ENCODE results near the gene LIPG.

LIPG gene

GRCh38 chr18:49546719-49547273 is 15.1 kb upstream of the LIPG start:
- DNase-seq (ENCODE audit: low spot score): no peak

GRCh38 chr18:49547701-49548100 is 14.2 kb upstream of the LIPG start:
- DNase-seq (ENCODE audit: low spot score): no peak

GRCh38 chr18:49548229-49548636 is 13.6 kb upstream of the LIPG start:
- DNase-seq (ENCODE audit: low spot score): no peak

GRCh38 chr18:49550621-49551339 is 11.1 kb upstream of the LIPG start:
- no peak for DNase-seq (ENCODE audit: low spot score)

DNA sequence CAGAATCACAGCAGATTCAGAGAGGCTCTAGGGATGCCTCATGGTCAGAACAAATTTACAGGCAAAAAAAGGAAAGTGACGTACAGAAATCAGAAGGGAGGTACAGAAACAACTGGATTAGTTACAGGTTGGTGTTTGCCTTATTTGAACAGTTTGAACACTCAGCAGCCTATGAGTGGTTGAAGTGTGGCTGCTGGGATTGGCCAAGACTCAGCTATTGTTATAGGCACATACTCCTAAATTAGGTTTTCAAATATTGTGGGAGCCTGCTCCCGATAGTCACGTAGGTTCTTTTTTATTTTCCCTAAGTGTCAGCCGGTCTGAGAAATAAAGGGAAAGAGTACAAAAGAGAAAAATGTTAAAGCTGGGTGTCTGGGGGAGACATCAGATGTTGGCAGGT is 8.9 kb upstream of the LIPG start:
- DNase-seq (ENCODE audit: low spot score): no peak

DNA sequence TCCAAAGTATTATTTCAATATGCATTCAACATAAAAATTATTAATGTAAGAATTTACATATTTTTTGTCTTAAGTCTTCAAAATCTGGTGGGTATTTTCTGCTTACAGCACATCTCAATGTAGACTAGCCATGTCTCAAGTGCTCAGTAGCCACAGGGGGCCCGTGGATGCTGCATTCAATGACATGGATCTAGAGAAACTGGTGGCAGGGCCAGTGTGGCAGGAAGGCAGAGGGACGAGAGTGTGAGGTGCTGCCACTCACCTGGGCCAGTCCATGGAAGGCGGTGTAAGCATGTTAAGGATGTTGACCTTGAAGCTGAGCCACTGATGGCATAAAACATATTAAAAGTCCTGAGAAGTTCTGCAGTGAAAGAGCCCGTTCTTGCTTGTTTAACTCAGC is 6.2 kb upstream of the LIPG start:
- DNase-seq (ENCODE audit: low spot score): no peak

GRCh38 chr18:49558356-49558755 is 3.5 kb upstream of the LIPG start:
- DNase-seq (ENCODE audit: low spot score): no peak

GRCh38 chr18:49559326-49559931 is 2.4 kb upstream of the LIPG start:
- peak; percentile 58 for DNase-seq (ENCODE audit: low spot score)

DNA sequence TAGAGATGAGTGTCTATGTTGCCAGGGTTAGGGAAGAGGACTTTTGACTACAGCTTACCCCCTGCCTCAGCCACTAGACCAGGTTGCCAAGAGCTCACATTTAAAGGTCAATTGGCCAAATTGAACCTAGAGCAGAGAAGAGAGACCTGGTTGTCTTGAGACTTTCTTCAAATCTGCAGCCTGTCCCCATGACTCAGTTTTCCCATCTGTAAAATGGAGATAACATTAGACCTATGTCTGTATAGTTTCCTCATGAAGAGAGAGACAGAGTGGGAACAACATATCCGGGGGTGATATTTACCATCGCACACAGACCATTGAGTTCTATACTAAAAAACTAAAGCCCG is 1.6 kb upstream of the LIPG start:
- DNase-seq (ENCODE audit: low spot score): no peak

GRCh38 chr18:49560624-49561288 is 1.1 kb upstream of the LIPG start:
- no peak for DNase-seq (ENCODE audit: low spot score)

GRCh38 chr18:49562481-49563129 is 748 bp downstream of the LIPG start:
- DNase-seq (ENCODE audit: low spot score): no peak

DNA sequence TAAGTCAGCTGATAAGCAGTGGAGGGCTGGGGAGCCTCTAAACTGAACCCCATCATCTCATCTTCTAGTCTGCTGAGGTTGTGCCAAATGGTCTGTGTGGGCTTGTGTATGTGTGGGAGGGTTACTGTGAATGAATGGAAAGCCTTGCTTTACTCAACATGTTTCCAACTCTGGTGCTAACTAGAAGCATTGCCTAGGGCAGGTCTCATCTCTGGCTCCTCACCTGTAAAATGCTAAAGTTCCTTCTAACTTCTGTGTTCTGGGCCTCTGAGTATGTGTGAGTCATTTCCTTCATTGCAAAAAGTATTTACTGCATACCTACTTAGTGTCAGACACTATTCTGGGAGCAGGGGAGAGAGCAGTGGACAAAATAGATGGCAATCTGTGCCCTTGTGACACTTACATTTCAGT is 1.3 kb downstream of the LIPG start:
- DNase-seq (ENCODE audit: low spot score): no peak

DNA sequence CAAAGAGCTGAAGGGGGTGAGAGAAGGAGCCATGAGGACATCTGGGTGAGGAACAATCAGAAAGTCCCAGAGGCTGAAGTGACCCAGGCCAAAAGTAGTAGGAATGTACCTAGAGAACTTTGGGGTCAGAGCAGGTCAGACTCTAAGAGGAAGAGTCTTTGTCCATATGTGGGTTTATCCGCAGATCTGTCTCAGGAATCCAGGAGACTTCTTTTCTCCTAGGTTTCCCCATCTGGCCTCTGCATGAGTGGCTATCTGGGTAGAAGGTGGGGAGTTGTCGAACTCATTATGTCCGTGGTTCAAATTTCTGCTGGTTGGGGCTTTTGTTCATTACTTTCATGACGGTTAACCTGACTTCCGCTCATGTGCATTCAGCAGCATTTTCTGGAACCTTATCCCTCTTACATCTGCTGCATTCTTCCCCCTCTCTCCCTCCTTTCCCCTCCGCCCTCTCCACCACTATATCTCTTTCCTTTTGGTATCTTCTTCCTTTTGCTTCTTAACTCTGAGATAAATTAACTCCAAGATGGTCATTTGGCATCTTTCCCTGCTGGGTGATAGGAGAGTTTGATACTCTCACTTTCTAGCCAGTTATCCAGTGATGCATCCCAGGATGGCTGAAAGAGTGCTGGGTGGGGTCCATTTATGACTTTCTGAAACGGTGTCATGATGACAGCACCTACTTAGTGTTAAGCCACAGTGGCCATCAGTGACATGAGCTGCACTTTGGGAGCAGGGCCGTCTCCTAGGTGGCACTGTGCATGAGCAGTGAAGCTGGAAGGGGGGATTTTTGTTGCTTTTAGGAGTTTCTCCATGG is 2.1 kb downstream of the LIPG start:
- no peak for DNase-seq (ENCODE audit: low spot score)

DNA sequence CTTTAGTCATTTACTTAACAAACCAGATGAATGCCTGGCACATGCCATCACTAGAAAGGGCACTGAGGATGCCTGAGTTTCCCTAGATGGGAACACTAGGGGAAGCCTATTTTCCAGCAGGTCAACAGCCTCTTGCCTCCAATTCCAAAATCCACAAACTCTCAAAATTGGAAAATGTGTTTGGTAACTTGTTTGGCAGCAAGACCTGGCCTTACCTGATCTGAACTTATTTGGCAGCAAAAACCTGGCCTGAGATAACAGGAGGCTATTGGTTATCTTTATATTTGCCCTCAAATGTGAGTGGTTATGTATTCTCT is 2.6 kb downstream of the LIPG start:
- no peak for DNase-seq (ENCODE audit: low spot score)

GRCh38 chr18:49565101-49565500 is 3.2 kb downstream of the LIPG start:
- no peak for DNase-seq (ENCODE audit: low spot score)

DNA sequence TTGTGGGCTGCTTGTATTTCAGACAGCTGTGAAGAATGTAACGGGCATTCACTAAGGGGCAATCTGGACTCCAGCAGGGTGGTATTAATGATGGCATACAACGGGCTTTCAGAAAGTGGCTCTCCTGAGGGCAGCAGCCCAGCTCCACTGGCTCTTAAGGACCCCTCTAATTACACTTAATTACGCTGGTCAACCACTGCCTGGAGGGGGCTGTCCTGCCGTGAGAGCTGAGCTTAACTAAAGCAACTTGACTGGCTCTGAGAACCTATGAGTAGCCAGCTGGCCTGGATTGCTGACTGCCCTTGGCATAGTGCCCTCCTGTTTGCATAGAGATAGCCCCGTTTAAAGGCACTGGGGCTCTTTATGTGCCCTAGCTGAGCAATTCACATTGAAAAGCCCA is 3.8 kb downstream of the LIPG start:
- no peak for DNase-seq (ENCODE audit: low spot score)

DNA sequence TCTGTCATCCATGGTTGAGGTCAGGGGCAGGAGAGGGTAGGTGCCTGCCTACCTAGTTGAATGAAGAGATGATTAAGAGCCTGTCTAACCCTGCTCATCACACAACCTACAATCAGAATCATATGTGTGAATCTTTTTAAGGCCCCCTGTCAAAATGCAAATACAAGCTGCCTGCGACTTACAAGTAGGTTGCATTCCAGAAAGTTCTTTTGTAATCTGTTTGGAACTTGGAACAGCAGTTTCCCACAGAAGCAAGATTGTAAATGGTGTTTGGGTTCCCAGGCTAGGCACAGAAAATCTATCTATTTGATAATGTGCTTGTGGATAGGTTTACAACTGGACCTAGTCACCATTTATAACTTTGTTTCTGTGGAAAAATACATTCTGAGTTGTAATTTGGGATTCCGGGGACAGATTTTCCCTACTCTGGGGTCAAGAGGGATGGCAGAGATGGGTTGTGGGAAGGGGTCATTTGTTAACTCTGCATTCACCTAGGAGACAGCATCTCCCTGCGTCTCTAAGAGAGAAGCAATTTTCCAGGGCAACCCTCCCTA is 4.4 kb downstream of the LIPG start:
- no peak for DNase-seq (ENCODE audit: low spot score)

DNA sequence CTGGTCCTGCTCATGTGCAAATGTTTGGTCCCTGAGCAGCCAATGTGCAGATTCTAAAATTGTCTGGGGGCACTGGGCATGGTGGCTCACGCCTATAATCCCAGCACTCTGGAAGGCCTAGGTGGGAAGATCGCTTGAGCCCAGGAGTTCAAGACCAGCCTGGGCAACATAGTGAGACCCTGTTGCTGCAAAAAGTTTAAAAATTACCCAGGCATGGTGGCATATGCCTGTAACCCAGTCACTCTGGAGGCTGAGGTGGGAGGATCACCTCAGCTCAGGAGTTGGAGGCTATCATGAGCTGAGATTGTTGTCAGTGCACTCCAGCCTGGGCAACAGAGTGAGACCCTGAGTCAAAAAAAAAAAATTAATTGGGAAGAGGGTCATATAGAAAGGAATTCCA is 5.1 kb downstream of the LIPG start:
- no peak for DNase-seq (ENCODE audit: low spot score)

GRCh38 chr18:49569724-49570123 is 7.9 kb downstream of the LIPG start:
- DNase-seq (ENCODE audit: low spot score): no peak

DNA sequence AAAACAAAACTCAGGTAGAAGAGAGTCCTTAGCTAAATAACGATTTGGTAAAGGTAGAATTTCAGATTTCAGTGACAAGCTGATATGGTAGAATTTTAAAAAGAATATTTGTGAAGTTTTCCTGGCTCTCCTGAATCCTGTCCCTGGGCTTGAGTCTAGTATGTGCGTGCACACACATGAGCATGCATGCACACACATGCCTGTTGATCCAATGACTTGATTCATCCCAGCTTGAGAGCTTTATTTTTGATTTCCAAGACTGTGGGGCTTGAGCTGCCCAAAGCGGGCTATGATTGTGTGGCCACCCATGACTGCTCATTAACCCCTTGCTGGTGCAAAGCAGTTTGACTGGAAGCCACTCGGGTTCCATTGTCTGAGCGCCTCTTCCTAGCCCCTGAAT is 9.0 kb downstream of the LIPG start:
- no peak for DNase-seq (ENCODE audit: low spot score)

DNA sequence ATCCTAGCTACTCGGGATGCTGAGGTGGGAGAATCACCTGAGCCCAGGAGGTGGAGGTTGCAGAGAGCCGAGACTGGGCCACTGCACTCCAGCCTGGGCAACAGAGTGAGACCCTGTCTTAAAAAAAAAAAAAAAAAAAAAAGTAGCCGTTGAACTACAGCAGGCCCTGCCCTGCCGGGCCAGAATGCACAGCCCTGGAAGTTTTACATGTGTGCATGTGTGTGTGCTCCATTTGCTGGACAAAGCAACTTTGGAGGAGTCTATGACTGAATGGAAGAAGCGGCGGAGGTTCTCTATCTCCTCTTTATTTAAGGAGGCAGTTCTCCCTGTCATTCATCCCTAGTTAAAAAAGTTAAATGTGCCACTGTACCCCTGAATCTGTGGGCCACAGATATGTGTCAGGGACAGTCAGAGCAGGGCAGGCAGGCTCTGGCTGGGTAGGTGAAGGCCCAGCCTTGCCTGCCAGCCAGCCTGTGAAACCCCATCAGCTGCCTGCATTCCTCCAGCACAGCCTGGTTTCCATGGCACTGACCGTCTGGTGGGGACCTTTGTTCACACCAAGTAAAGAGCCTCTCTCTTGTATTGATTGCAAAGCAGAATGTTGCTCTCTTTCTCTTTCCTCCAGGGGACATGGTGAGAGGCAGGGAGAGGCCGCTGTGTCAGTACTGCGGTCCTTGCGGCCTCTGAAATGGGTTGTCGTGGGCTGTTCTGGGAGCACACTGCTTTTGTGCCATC is 10.9 kb downstream of the LIPG start:
- DNase-seq (ENCODE audit: low spot score): no peak
